Activated T-cell treated with anti-CD3 and anti-CD28 coated beads for 48 hours (primary cell): Measurements from ENCODE around the gene GOSR1.
"Not testable (repeated sequence)": the region's sequence is repeated elsewhere in the genome, so short reads cannot be mapped to it uniquely, and the experiment has no call there.

ENCODE experiments used
- DNase-seq: peaks from one replicate; pipeline ENCODE4 v3.0.0-alpha.2; 2020; ENCODE audit warnings: low read depth

GOSR1 gene

GRCh38 chr17:30563131-30563904, 86.1 kb downstream of the GOSR1 start:
- not testable (repeated sequence) for DNase-seq

- not testable (repeated sequence) for DNase-seq
These were observed 86.7 kb downstream of the GOSR1 start for GRCh38 chr17:30563905-30564390.

GRCh38 chr17:30564422-30565072, 87.3 kb downstream of the GOSR1 start:
- not testable (repeated sequence) for DNase-seq

GRCh38 chr17:30565073-30565935, 88.1 kb downstream of the GOSR1 start:
- DNase-seq: no peak

GRCh38 chr17:30566104-30566503, 88.9 kb downstream of the GOSR1 start:
- not testable (repeated sequence) for DNase-seq

GRCh38 chr17:30566516-30567225, 89.5 kb downstream of the GOSR1 start:
- not testable (repeated sequence) for DNase-seq

GRCh38 chr17:30567231-30568116, 90.3 kb downstream of the GOSR1 start:
- DNase-seq: no peak

- DNase-seq: no peak
These were observed 90.9 kb downstream of the GOSR1 start for GRCh38 chr17:30568117-30568430.

- DNase-seq: not testable (repeated sequence)
These were observed 92.4 kb downstream of the GOSR1 start for GRCh38 chr17:30569531-30570175.

GRCh38 chr17:30570191-30570590, 93.0 kb downstream of the GOSR1 start:
- DNase-seq: no peak

- no peak for DNase-seq
These were observed 93.5 kb downstream of the GOSR1 start for GRCh38 chr17:30570596-30571265.

- not testable (repeated sequence) for DNase-seq
These were observed 94.2 kb downstream of the GOSR1 start for GRCh38 chr17:30571404-30571803.

- DNase-seq: no peak
These were observed 94.7 kb downstream of the GOSR1 start for GRCh38 chr17:30571921-30572320.

GRCh38 chr17:30572651-30573554, 95.7 kb downstream of the GOSR1 start:
- not testable (repeated sequence) for DNase-seq

- DNase-seq: no peak
These were observed 96.5 kb downstream of the GOSR1 start for GRCh38 chr17:30573603-30574175.

GRCh38 chr17:30574309-30574708, 97.1 kb downstream of the GOSR1 start:
- not testable (repeated sequence) for DNase-seq

GRCh38 chr17:30574806-30575205, 97.6 kb downstream of the GOSR1 start:
- not testable (repeated sequence) for DNase-seq

GRCh38 chr17:30575648-30576325, 98.6 kb downstream of the GOSR1 start:
- not testable (repeated sequence) for DNase-seq
